IMR-90 (cell line): ENCODE measurements around the gene SMARCA4. TPM values are rescaled to one million over a fixed set of nuclear protein-coding genes. Genes with fewer than 3 reads are reported as not detected.

Source experiments
- ATAC-seq: fragments of 200-7000 bp; cut with Tn5 transposase; 2 replicates; pipeline ENCODE4 v1.9.1; 2020; ENCODE audit warnings: low read depth, mild to moderate bottlenecking, moderate library complexity
- BruUV-seq: library from RNA; stranded (reverse); fragments of 400-500 nt; replicated peaks from 2 replicates; lab custom pipeline; 2021; lab: Mats Ljungman, UMichigan
- CTCF ChIA-PET: fragments of 300-600 bp; formaldehyde crosslinking; extraction: SDS; loops from one replicate; lab custom pipeline; 2021; ENCODE audit warnings: antibody characterized with exemption; lab: Yijun Ruan, JAX
- POLR2A ChIA-PET: fragments of 300-600 bp; sonication (Branson Sonifier 250); formaldehyde crosslinking; loops from one replicate; lab custom pipeline; 2022; ENCODE audit warnings: antibody characterized with exemption; ENCODE audit not compliant: unreplicated experiment; lab: Charles Lee
- DNase-seq: peaks from one replicate; pipeline ENCODE4 v3.0.0; 2013
- H2AFZ ChIP-seq: replicated peaks from 2 replicates; pipeline ENCODE3; 2013; ENCODE audit warnings: low read length, mild to moderate bottlenecking; ENCODE audit not compliant: poor library complexity
- H2AK5ac ChIP-seq: 2 replicates; pipeline ENCODE4 v1.6.1; 2013; ENCODE audit warnings: low read depth, low read length, inconsistent platforms
- H2AK9ac ChIP-seq: replicated peaks from 2 replicates; pipeline ENCODE3; 2013; ENCODE audit warnings: mild to moderate bottlenecking, low read depth, low read length, moderate library complexity; ENCODE audit not compliant: poor library complexity
- H2BK120ac ChIP-seq: 2 replicates; pipeline ENCODE4 v1.6.1; 2013; ENCODE audit warnings: low read depth, low read length, inconsistent platforms
- H2BK15ac ChIP-seq: 3 replicates; pipeline ENCODE4 v1.6.1; 2013; ENCODE audit warnings: low read depth, low read length, inconsistent platforms
- H2BK20ac ChIP-seq: 2 replicates; pipeline ENCODE4 v1.6.1; 2013; ENCODE audit warnings: low read depth, mild to moderate bottlenecking, inconsistent platforms, low read length, moderate library complexity
- H2BK5ac ChIP-seq: 2 replicates; pipeline ENCODE4 v1.6.1; 2013; ENCODE audit warnings: mild to moderate bottlenecking, low read depth, low read length, inconsistent platforms; ENCODE audit not compliant: poor library complexity, severe bottlenecking
- H3K14ac ChIP-seq: replicated peaks from 2 replicates; pipeline ENCODE4 v1.6.1; 2013; ENCODE audit warnings: low read depth, low read length, inconsistent platforms
- H3K18ac ChIP-seq: 2 replicates; pipeline ENCODE4 v1.6.1; 2013; ENCODE audit warnings: low read depth, low read length, control low read depth
- H3K23ac ChIP-seq: 2 replicates; pipeline ENCODE4 v1.6.1; 2013; ENCODE audit warnings: low read depth, low read length, inconsistent platforms
- H3K27ac ChIP-seq: 2 replicates; pipeline ENCODE4 v1.5.1; 2013; ENCODE audit warnings: mild to moderate bottlenecking, control low read depth, low read length; ENCODE audit not compliant: insufficient read depth
- H3K27me3 ChIP-seq: 2 replicates; pipeline ENCODE4 v1.6.1; 2013; ENCODE audit warnings: low read length; ENCODE audit not compliant: control insufficient read depth, insufficient read depth
- H3K36me3 ChIP-seq: 2 replicates; pipeline ENCODE4 v1.6.1; 2013; ENCODE audit warnings: low read length, mixed read lengths; ENCODE audit not compliant: control insufficient read depth, insufficient read depth
- H3K4ac ChIP-seq: 2 replicates; pipeline ENCODE4 v1.6.1; 2013; ENCODE audit warnings: low read depth, low read length, inconsistent platforms
- H3K4me1 ChIP-seq: 2 replicates; pipeline ENCODE4 v1.6.1; 2013; ENCODE audit warnings: low read length, mixed read lengths; ENCODE audit not compliant: control insufficient read depth, insufficient read depth
- H3K4me2 ChIP-seq: 2 replicates; pipeline ENCODE4 v1.6.1; 2013; ENCODE audit warnings: low read depth, mild to moderate bottlenecking, control low read depth, low read length, moderate library complexity
- H3K4me3 ChIP-seq: 2 replicates; pipeline ENCODE4 v1.5.1; 2013; ENCODE audit warnings: low read depth, mild to moderate bottlenecking, control low read depth, low read length, moderate library complexity; ENCODE audit not compliant: insufficient read depth
- H3K56ac ChIP-seq: 2 replicates; pipeline ENCODE4 v1.6.1; 2013; ENCODE audit warnings: low read length, inconsistent platforms; ENCODE audit not compliant: insufficient read depth; ENCODE audit errors: extremely low read depth
- H3K79me1 ChIP-seq, 2 experiments: 2 replicates each; pipeline ENCODE4 v1.6.1; 2013; ENCODE audit warnings: low read length in 2 of 2, inconsistent platforms in 1 of 2, low read depth in 1 of 2
- H3K9ac ChIP-seq: 2 replicates; pipeline ENCODE4 v1.6.1; 2013; ENCODE audit warnings: low read depth, low read length, control low read depth
- H3K9me1 ChIP-seq: 2 replicates; pipeline ENCODE4 v1.6.1; 2013; ENCODE audit warnings: low read length, inconsistent platforms; ENCODE audit not compliant: insufficient read depth
- H3K9me3 ChIP-seq: 2 replicates; pipeline ENCODE4 v1.6.1; 2013; ENCODE audit warnings: low read length; ENCODE audit not compliant: control insufficient read depth, insufficient read depth
- H4K20me1 ChIP-seq: 2 replicates; pipeline ENCODE4 v1.6.1; 2013; ENCODE audit warnings: low read length, inconsistent platforms; ENCODE audit not compliant: insufficient read depth
- H4K5ac ChIP-seq: 2 replicates; pipeline ENCODE4 v1.6.1; 2013; ENCODE audit warnings: mild to moderate bottlenecking, low read depth, low read length, control low read depth
- H4K8ac ChIP-seq, 2 experiments: 2 replicates each; pipeline ENCODE4 v1.6.1; 2013; ENCODE audit warnings: low read depth in 2 of 2, low read length in 2 of 2, control low read depth in 1 of 2, inconsistent platforms in 1 of 2
- H4K91ac ChIP-seq: 2 replicates; pipeline ENCODE4 v1.6.1; 2013; ENCODE audit warnings: low read depth, low read length, inconsistent platforms; ENCODE audit not compliant: insufficient read depth
- BHLHE40 ChIP-seq: fragments of 150-350 bp; IDR thresholded peaks from 2 replicates; pipeline ENCODE4 v1.6.1; 2016; ENCODE audit warnings: mild to moderate bottlenecking, low read depth, low read length
- CEBPB ChIP-seq: IDR thresholded peaks from 2 replicates; pipeline ENCODE4 v1.6.1; 2012; ENCODE audit warnings: low read depth, low read length, improper control_type of control experiment
- CHD1 ChIP-seq: IDR thresholded peaks from 2 replicates; pipeline ENCODE4 v1.6.1; 2012; ENCODE audit warnings: low read depth, low read length, improper control_type of control experiment
- CTCF ChIP-seq: conservative IDR thresholded peaks from 2 replicates; pipeline ENCODE4 v1.5.1; 2012; ENCODE audit warnings: mild to moderate bottlenecking, low read depth, low read length, improper control_type of control experiment
- MAZ ChIP-seq: IDR thresholded peaks from 2 replicates; pipeline ENCODE4 v1.6.1; 2012; ENCODE audit warnings: low read depth, mild to moderate bottlenecking, low read length, improper control_type of control experiment, moderate library complexity, borderline replicate concordance
- MXI1 ChIP-seq: IDR thresholded peaks from 2 replicates; pipeline ENCODE4 v1.6.1; 2012; ENCODE audit warnings: low read depth, mild to moderate bottlenecking, low read length, moderate library complexity, borderline replicate concordance
- POLR2A ChIP-seq: IDR thresholded peaks from 2 replicates; pipeline ENCODE4 v1.6.1; 2012; ENCODE audit warnings: mild to moderate bottlenecking, low read depth, low read length
- RCOR1 ChIP-seq: IDR thresholded peaks from 2 replicates; pipeline ENCODE4 v1.6.1; 2012; ENCODE audit warnings: mild to moderate bottlenecking, low read length, improper control_type of control experiment; ENCODE audit not compliant: insufficient replicate concordance
- WGBS, 2 experiments: methylation state at CpG; one replicate each; pipeline versions ENCODE4 v1.1.5 to v1.1.7; 2013; ENCODE audit warnings: missing lambda C conversion rate in 2 of 2; ENCODE audit not compliant: insufficient read length in 1 of 2; ENCODE audit errors: extremely low coverage in 2 of 2; 5-methylcytosine and 5-hydroxymethylcytosine counted together
- dilution Hi-C: fragments of 300-500 bp; cut with HindIII; formaldehyde crosslinking; loops from one replicate; pipeline ENCODE4 v1.14.3; 2018; ENCODE audit warnings: low sequenced_read_pairs; ENCODE audit not compliant: unreplicated experiment
- in situ Hi-C: fragments of 300-500 bp; cut with MboI; formaldehyde crosslinking; loops from 3 replicates; pipeline ENCODE4 v1.14.3; 2019; ENCODE audit warnings: low sequenced_read_pairs, inconsistent platforms, mixed read lengths
- intact Hi-C: fragments of 100-400 bp; cut with micrococcal nuclease; formaldehyde crosslinking; loops from 2 replicates; pipeline ENCODE4 v1.10.0; 2022
- polyA plus RNA-seq, 3 experiments: library from polyadenylated mRNA; depleted of rRNA; stranded (reverse); fragments of >200 nt; gene quantifications; 2 replicates each; pipeline ENCODE4 v1.2.3, GENCODE V29; 2012; ENCODE audit warnings: low replicate concordance in 1 of 3
- total RNA-seq: library from RNA; depleted of rRNA; stranded (reverse); fragments of >200 nt; gene quantifications from 2 replicates; pipeline ENCODE4 v1.2.3, GENCODE V29; 2012

The SMARCA4 gene
- total and polyA plus RNA-seq, 2 of the 4 experiments (the other 2 are of a cell fraction), result 41.4 to 85.6 TPM

GRCh38 chr19:10986301-10987127 lies 25.7 kb downstream of the SMARCA4 start:
- Histone ChIP-seq H3K27ac (no peak overlapping the region), H3K4ac (no peak overlapping the region), H2AK9ac (no peak overlapping the region), H2BK5ac (no peak overlapping the region), H3K4me3 (no peak overlapping the region), H2BK120ac (no peak overlapping the region), H2BK15ac (no peak overlapping the region), H3K18ac (no peak overlapping the region), H3K79me1 (peaks cover 10 to 64% of the 10 kb centered on the region in 2 experiments), H2AFZ (no peak overlapping the region), H4K91ac (no peak overlapping the region), H2BK20ac (no peak overlapping the region), H3K9me1 (peaks cover 3% of the 10 kb centered on the region; the same call in 1 of the 2 replicates), H3K9ac (no peak overlapping the region), H4K20me1 (peaks cover 56% of the 10 kb centered on the region), H3K4me2 (no peak overlapping the region), H3K9me3 (no peaks in the 10 kb centered on the region), H3K56ac (no peak overlapping the region), H3K36me3 (peaks cover 75% of the 10 kb centered on the region), H3K14ac (no peak overlapping the region), H3K27me3 (no peaks in the 10 kb centered on the region), H4K5ac (no peak overlapping the region), H3K23ac (no peak overlapping the region), H4K8ac (no peak overlapping the region), H2AK5ac (no peak overlapping the region), H3K4me1 (no peaks in the 10 kb centered on the region)
- DNase-seq (no peak), ATAC-seq (no peak)
- ChIA-PET CTCF (no interaction called here), POLR2A (no interaction called here)
- dilution Hi-C loops (no loop called here), intact Hi-C loops (no loop called here), in situ Hi-C loops (no loop called here)
- TF ChIP-seq CEBPB, result no peak
- TF ChIP-seq CTCF, result no peak
- no peak for TF ChIP-seq BHLHE40
- TF ChIP-seq MAZ, result no peak
- TF ChIP-seq POLR2A, result no peak
- no peak for TF ChIP-seq CHD1
- no peak for TF ChIP-seq MXI1
- TF ChIP-seq RCOR1, result no peak
- BruUV-seq, result TSS peak; percentile 25
- WGBS, 2 experiments, result 93% methylated on average over 3 of the region's 32 CpGs; no CpG with 5 or more reads in 1 of the 2 experiments
